GM12878 (cell line): Measurements from ENCODE around the gene EFHD2.

Source experiments
- RAD21 ChIP-seq: IDR thresholded peaks from 2 replicates; pipeline ENCODE4 v1.6.1; 2011; ENCODE audit warnings: mild to moderate bottlenecking, low read depth, low read length, moderate library complexity; ENCODE audit not compliant: insufficient read depth
- RCOR1 ChIP-seq: conservative IDR thresholded peaks from 2 replicates; pipeline ENCODE4 v1.6.1; 2012; ENCODE audit warnings: low read depth, low read length, improper control_type of control experiment
- RFX5 ChIP-seq: IDR thresholded peaks from 2 replicates; pipeline ENCODE4 v1.6.1; 2011; ENCODE audit warnings: low read depth, low read length, improper control_type of control experiment
- YY1 ChIP-seq: IDR thresholded peaks from 2 replicates; pipeline ENCODE4 v1.6.1; 2011; ENCODE audit warnings: low read depth, mild to moderate bottlenecking, low read length
- TF ChIP-seq, protein P1 (sequence below), 3 experiments: IDR thresholded peaks in 2 of 3; conservative IDR thresholded peaks in 1 of 3; 2 replicates each; pipeline ENCODE4 v1.5.1; 2011; ENCODE audit warnings: low read depth in 3 of 3, low read length in 3 of 3, mild to moderate bottlenecking in 3 of 3, control low read depth in 2 of 3, moderate library complexity in 2 of 3, inconsistent platforms in 1 of 3, mixed read lengths in 1 of 3; ENCODE audit not compliant: control insufficient read depth in 2 of 3, insufficient read depth in 1 of 3; ENCODE audit errors: extremely low read depth in 1 of 3

- TF ChIP-seq, protein P1, sequence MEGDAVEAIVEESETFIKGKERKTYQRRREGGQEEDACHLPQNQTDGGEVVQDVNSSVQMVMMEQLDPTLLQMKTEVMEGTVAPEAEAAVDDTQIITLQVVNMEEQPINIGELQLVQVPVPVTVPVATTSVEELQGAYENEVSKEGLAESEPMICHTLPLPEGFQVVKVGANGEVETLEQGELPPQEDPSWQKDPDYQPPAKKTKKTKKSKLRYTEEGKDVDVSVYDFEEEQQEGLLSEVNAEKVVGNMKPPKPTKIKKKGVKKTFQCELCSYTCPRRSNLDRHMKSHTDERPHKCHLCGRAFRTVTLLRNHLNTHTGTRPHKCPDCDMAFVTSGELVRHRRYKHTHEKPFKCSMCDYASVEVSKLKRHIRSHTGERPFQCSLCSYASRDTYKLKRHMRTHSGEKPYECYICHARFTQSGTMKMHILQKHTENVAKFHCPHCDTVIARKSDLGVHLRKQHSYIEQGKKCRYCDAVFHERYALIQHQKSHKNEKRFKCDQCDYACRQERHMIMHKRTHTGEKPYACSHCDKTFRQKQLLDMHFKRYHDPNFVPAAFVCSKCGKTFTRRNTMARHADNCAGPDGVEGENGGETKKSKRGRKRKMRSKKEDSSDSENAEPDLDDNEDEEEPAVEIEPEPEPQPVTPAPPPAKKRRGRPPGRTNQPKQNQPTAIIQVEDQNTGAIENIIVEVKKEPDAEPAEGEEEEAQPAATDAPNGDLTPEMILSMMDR (IDR thresholded peaks at IDR 0.05 in 2 of 3, conservative IDR thresholded peaks at IDR 0.05 in 1 of 3; ENCODE audit: control insufficient read depth in 2 of 3, extremely low read depth in 1 of 3, insufficient read depth in 1 of 3, low read depth in 3 of 3, low read length in 3 of 3): no peak
- no peak for TF ChIP-seq RFX5
- TF ChIP-seq YY1: no peak
- TF ChIP-seq RCOR1: no peak
- no peak for TF ChIP-seq RAD21
Measured at GRCh38 chr1:15425958-15426357, 16.3 kb downstream of the EFHD2 start.
